H1 (cell line): ENCODE results near the gene APP. TPM values are rescaled to one million over a fixed set of nuclear protein-coding genes. Genes with fewer than 3 reads are reported as not detected.

Source experiments
- ASH2L ChIP-seq: fragments of 200-600, 300-600 bp; sonication (generic); IDR thresholded peaks from one replicate; pipeline ENCODE4 v1.7.1; 2017; ENCODE audit warnings: low read length
- polyA plus RNA-seq, 7 experiments: library from polyadenylated mRNA; depleted of rRNA in 3 of 7; stranded (reverse) in 5 of 7; unstranded in 2 of 7; fragments of >200 nt in 5 of 7; fragments of 200-250 nt in 2 of 7; gene quantifications; 1 replicate in 5 of 7; 2 replicates in 1 of 7; 4 replicates in 1 of 7; pipeline versions ENCODE4 v1.2.1 to v1.2.3, GENCODE V29; 2011 to 2013; ENCODE audit warnings: missing spikeins in 2 of 7, mixed read lengths in 2 of 7
- total RNA-seq: library from RNA; stranded (reverse); fragmentation: NEBNext Ultra II Directional; extraction: Animal tissue kit (Norgen Biotek cat#: 25700); gene quantifications from 2 replicates; pipeline ENCODE4 v1.2.1, GENCODE V29; 2021

APP gene
- total and polyA plus RNA-seq, 2 of the 8 experiments (the other 6 are each of a cell fraction or from before 2014, with no cell fraction given) = 375 to 551 TPM

- TF ChIP-seq ASH2L = no peak
Measured at GRCh38 chr21:25904044-25904695, 266.4 kb downstream of the APP start (continued).
